Measurements from ENCODE around the gene KRT84. TPM values are rescaled to one million over a fixed set of nuclear protein-coding genes. Genes with fewer than 3 reads are reported as not detected.

The KRT84 gene
- total RNA-seq, 2 experiments from 2014 or later: not detected

DNA sequence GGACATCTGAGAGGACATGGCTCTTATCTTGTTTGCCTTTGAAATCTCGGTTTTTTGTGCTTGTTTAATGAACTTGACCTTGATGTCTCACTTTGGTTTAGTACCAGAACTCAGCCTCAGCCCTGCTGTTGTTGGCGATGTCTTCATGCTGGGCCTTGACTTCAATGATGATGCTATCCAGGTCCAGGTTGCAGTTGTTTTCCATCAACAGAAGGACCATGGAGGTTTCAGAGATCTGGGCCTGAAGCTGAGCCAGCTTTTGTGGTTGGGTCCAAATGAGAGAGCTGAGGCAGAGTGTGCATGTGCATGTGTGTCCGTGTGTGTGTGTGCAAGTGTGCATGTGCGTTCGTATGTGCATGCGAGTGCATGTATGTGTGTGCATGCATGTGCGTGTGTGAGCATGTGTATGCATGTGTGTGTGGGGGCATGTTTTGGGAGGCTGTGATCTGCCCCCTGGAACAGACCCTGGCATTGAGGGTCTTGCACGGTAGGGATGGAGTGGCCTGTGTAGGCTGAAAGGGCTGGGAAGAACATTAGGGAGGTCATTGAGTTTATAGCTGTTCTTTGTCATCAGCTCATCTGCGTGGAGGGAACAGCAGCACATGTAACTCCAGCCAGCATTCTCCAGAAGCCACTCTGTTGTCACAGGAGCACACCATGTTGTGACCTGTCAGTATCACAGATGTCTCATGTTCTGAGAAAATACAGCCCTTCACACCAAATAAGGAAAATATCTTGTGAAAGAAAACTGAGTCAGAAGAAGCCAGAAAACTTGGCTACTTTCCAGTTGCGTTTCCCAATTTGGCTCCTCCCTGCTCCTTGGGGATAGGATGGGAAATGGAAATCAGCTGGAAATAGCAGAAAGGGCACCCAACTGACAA lies 30.7 kb upstream of the KRT84 start:
- no TSS peak for BruUV-seq (replicated peaks)
- Histone ChIP-seq H3K4me1 (ENCODE audit: insufficient read depth, low read length, poor library complexity, severe bottlenecking) (no peaks in the 10 kb centered on the region), H3K4me3 (ENCODE audit: low read depth, low read length, poor library complexity, severe bottlenecking) (no peak overlapping the region), H3K36me3 (ENCODE audit: insufficient read depth, low read length) (no peaks in the 10 kb centered on the region), H3K9me3 (ENCODE audit: low read length) (no peaks in the 10 kb centered on the region), H2AFZ (ENCODE audit: low read length) (no peak overlapping the region), H3K9me2 (ENCODE audit: insufficient read depth, low read length) (no peaks in the 10 kb centered on the region), H3K27ac (ENCODE audit: low read depth, low read length, poor library complexity, severe bottlenecking) (no peak overlapping the region), H4K20me1 (ENCODE audit: insufficient read depth, low read length) (no peaks in the 10 kb centered on the region), H3K4me2 (ENCODE audit: low read length) (no peak overlapping the region), H3K79me2 (ENCODE audit: insufficient read depth, low read depth, low read length) (no peaks in the 10 kb centered on the region)
- no peak for DNase-seq (ENCODE audit: low spot score)
- POLR2A ChIA-PET: no interaction called here
- CTCF ChIA-PET (ENCODE audit: unreplicated experiment): no interaction called here
- intact Hi-C loops (cut with micrococcal nuclease; ENCODE audit: unreplicated experiment): no loop called here
- TF ChIP-seq EZH2phosphoT487 (IDR thresholded peaks at IDR 0.05; ENCODE audit: borderline replicate concordance, low read depth, low read length): no peak
- TF ChIP-seq, protein P1, sequence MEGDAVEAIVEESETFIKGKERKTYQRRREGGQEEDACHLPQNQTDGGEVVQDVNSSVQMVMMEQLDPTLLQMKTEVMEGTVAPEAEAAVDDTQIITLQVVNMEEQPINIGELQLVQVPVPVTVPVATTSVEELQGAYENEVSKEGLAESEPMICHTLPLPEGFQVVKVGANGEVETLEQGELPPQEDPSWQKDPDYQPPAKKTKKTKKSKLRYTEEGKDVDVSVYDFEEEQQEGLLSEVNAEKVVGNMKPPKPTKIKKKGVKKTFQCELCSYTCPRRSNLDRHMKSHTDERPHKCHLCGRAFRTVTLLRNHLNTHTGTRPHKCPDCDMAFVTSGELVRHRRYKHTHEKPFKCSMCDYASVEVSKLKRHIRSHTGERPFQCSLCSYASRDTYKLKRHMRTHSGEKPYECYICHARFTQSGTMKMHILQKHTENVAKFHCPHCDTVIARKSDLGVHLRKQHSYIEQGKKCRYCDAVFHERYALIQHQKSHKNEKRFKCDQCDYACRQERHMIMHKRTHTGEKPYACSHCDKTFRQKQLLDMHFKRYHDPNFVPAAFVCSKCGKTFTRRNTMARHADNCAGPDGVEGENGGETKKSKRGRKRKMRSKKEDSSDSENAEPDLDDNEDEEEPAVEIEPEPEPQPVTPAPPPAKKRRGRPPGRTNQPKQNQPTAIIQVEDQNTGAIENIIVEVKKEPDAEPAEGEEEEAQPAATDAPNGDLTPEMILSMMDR (conservative IDR thresholded peaks at IDR 0.05; ENCODE audit: low read length): no peak

GRCh38 chr12:52414936-52415335 lies 29.5 kb upstream of the KRT84 start:
- Histone ChIP-seq H3K4me3 (ENCODE audit: low read depth, low read length, poor library complexity, severe bottlenecking) (no peak overlapping the region), H3K9me3 (ENCODE audit: low read length) (no peaks in the 10 kb centered on the region), H2AFZ (ENCODE audit: low read length) (no peak overlapping the region), H4K20me1 (ENCODE audit: insufficient read depth, low read length) (no peaks in the 10 kb centered on the region), H3K79me2 (ENCODE audit: insufficient read depth, low read depth, low read length) (no peaks in the 10 kb centered on the region), H3K36me3 (ENCODE audit: insufficient read depth, low read length) (no peaks in the 10 kb centered on the region), H3K9me2 (ENCODE audit: insufficient read depth, low read length) (no peaks in the 10 kb centered on the region), H3K4me1 (ENCODE audit: insufficient read depth, low read length, poor library complexity, severe bottlenecking) (no peaks in the 10 kb centered on the region), H3K4me2 (ENCODE audit: low read length) (no peak overlapping the region), H3K27ac (ENCODE audit: low read depth, low read length, poor library complexity, severe bottlenecking) (no peak overlapping the region)
- ChIA-PET POLR2A (interaction anchor here (0.7 kb wide), 1 partner anchor 54 kb away, joined by 4 read pairs; no protein-coding TSS in a partner anchor), CTCF (ENCODE audit: unreplicated experiment) (no interaction called here)
- no peak for DNase-seq (ENCODE audit: low spot score)
- no TSS peak for BruUV-seq (replicated peaks)
- intact Hi-C loops (cut with micrococcal nuclease; ENCODE audit: unreplicated experiment): no loop called here
- no peak for TF ChIP-seq EZH2phosphoT487 (IDR thresholded peaks at IDR 0.05; ENCODE audit: borderline replicate concordance, low read depth, low read length)
- TF ChIP-seq, protein P1 (conservative IDR thresholded peaks at IDR 0.05; ENCODE audit: low read length): no peak

- Histone ChIP-seq H3K4me2 (ENCODE audit: low read length) (no peak overlapping the region), H3K36me3 (ENCODE audit: insufficient read depth, low read length) (no peaks in the 10 kb centered on the region), H4K20me1 (ENCODE audit: insufficient read depth, low read length) (no peaks in the 10 kb centered on the region), H3K27ac (ENCODE audit: low read depth, low read length, poor library complexity, severe bottlenecking) (no peak overlapping the region), H3K9me3 (ENCODE audit: low read length) (no peaks in the 10 kb centered on the region), H3K79me2 (ENCODE audit: insufficient read depth, low read depth, low read length) (no peaks in the 10 kb centered on the region), H3K9me2 (ENCODE audit: insufficient read depth, low read length) (no peaks in the 10 kb centered on the region), H3K4me1 (ENCODE audit: insufficient read depth, low read length, poor library complexity, severe bottlenecking) (no peaks in the 10 kb centered on the region), H3K4me3 (ENCODE audit: low read depth, low read length, poor library complexity, severe bottlenecking) (no peak overlapping the region), H2AFZ (ENCODE audit: low read length) (no peak overlapping the region)
- DNase-seq (ENCODE audit: low spot score): no peak
- POLR2A ChIA-PET: interaction anchor here (0.7 to 1.2 kb wide), 2 partner anchors 13 to 53 kb away, joined by 3 to 4 read pairs; no protein-coding TSS in a partner anchor
- CTCF ChIA-PET (ENCODE audit: unreplicated experiment): no interaction called here
- no TSS peak for BruUV-seq (replicated peaks)
- TF ChIP-seq, protein P1 (conservative IDR thresholded peaks at IDR 0.05; ENCODE audit: low read length): peak; percentile 50
- no peak for TF ChIP-seq EZH2phosphoT487 (IDR thresholded peaks at IDR 0.05; ENCODE audit: borderline replicate concordance, low read depth, low read length)
- intact Hi-C loops (cut with micrococcal nuclease; ENCODE audit: unreplicated experiment): no loop called here
Observed at GRCh38 chr12:52413782-52414345, 28.4 kb upstream of the KRT84 start.
